GM21447 (cell line): Measurements from ENCODE around the gene ATP12A.
A peak's percentile ranks its signal among the peaks of the same experiment; 100 is the strongest.

Source experiments
- ATAC-seq: cut with Tn5 transposase; IDR thresholded peaks from one replicate; pipeline ENCODE4 v1.9.1; 2021; ENCODE audit not compliant: unreplicated experiment

The ATP12A gene

GRCh38 chr13:24662195-24663088 is 17.8 kb upstream of the ATP12A start:
- ATAC-seq: no peak

DNA sequence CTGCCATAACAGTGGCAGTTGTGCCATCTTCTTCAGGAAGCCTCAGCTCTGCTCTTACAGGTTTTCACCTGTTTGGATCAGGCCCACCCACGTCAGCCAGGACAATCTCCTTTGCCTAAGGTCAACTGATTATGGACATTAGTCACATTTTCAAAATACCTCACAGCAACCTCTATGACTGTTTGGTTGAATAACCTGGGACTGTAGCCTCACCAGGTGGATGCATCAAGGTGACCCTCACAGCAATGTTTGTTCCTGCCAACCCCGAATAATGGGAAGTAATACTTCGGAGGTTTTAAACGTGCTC is 17.2 kb upstream of the ATP12A start:
- no peak for ATAC-seq

- ATAC-seq: no peak
These were observed 16.6 kb upstream of the ATP12A start for GRCh38 chr13:24663586-24663985.

- no peak for ATAC-seq
These were observed 15.3 kb upstream of the ATP12A start for GRCh38 chr13:24664726-24665409.

DNA sequence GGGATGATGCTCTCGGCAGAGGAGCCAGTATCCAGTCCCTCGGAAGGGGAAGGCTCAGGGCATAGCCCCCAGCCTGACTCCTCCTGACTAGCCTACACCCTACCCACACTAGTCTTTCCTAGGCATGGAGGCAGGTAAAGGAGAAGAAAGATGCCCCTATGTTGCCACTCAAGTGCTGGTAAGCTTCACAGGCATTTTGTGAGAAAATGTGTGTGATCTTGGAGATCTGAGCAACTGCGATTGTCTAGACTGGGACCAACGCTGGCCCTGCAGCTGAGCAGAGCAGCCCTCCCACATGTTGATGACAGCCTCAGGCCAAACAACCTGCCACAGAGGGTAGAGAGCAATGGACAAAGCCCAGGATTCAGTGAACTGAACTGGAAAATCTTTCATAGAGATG is 11.7 kb upstream of the ATP12A start:
- ATAC-seq: no peak

DNA sequence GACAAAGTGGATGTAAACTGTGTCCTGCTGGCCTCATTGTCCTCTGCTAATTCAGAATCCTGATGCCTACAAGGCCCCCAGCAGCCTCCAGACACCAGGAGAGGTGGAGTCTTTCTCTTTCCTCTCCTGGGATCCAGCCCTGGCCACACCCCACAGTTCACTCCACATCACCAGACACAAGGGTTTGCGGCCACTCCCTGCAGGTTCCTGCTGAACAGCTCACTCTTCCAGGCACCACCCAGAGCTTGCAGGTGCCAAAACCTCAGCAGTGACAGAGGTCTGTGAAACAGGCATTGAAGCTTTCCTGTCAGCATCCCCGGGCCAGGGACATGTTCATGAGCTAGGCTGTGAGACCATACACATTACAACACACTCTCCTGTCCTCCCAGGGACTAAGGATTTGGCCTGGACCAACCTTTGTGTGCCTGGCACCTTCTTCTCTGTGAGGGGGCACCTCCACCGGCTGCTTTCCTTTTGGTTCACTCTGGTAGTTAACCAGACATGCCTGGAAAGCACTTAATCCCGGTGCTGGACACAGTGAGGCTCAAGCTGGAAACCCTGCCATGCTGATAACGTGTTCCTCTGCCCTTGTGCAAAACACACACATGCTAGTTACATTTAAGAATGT is 11.1 kb upstream of the ATP12A start:
- ATAC-seq: no peak

GRCh38 chr13:24670174-24670573 is 10.0 kb upstream of the ATP12A start:
- no peak for ATAC-seq

DNA sequence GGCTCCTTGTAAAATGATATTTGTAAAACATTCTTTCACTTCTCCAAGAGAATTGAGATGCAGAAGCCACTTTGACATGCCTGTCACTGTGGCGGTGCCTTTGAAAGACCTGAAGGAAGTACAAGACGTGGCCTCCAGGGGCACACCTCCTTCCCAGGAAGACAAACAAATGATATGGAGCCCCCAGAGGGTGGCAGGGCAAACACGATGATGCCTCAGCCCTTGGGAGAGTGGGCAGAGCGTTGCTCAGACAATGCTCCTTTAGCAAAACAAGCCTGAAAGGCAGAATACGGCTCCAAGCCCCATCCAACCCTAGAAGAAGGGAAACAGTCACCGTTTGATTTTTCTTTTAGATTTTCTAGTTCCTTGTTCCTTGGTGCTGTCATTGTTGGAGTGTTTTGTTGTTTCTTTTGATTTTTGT is 9.2 kb upstream of the ATP12A start:
- no peak for ATAC-seq

DNA sequence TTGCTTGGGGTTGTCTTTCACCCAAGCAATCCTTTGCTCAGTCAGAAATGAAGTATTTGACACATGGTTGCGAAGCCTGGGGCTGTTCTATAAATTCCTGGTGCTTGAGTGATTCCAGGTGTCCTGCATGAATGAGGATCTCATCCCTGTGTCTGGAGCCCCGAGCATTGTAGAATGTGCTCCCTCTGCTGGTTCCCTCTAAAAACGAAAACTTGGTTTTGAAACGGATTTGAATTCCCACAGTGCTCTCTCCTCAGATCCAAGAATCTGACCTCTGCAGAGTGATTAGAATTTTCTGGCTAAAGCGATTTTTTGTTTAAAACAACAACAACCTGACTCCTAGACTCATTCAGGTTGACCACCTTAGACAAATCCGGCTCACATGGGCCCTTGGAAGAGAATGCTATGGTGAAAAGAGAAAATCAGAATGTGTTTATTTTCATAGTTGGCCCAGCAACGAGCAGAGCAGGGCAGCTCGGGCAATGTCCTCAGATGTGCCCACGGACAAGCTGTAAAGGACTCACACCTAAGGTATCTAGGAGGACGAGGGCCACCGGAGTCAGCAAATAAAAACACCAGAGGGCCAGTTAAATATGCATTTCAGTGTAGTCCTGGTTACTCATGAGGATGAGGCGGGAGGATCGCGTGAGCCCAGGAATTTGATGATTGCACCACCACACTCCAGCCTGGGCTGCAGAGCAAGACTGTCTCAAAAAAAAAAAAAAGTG is 8.7 kb upstream of the ATP12A start:
- no peak for ATAC-seq

- no peak for ATAC-seq
These were observed 7.8 kb upstream of the ATP12A start for GRCh38 chr13:24672141-24673132.

DNA sequence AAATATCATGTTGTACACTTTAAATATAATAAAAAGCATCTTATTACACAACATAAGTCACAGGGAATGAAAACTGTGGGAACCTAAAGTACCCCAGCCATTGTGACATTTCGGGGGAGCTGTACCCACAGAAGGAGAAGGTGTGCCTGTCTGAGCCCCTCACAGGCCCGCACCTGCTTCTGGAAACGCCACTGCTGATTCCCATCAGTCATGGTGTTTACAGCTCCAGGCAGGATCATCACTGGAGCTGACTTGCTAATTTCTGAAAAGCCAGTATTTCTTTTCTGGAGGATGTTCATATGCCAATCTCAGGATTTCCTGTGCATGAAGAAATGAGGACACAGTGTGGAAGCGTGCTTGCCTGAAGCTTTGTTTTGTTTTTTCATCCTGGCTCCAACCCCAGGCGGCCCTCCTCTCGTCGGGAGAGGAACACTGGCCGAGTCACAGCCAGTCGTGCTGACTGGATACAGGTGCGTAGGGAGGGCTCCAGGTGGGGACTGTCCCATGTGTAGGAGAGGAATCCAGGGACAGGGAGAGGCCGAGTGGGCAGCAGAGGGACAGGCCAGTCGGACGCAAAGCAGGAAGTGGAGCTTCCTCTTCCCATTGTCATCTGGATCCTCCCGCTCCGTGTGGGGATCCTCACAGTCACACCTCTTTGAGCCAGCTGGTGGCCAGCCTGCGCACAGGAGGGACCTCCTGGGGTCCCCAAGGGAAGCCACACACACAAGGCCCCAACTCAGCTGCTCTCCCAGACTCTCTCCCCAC is 4.2 kb upstream of the ATP12A start:
- ATAC-seq: no peak

DNA sequence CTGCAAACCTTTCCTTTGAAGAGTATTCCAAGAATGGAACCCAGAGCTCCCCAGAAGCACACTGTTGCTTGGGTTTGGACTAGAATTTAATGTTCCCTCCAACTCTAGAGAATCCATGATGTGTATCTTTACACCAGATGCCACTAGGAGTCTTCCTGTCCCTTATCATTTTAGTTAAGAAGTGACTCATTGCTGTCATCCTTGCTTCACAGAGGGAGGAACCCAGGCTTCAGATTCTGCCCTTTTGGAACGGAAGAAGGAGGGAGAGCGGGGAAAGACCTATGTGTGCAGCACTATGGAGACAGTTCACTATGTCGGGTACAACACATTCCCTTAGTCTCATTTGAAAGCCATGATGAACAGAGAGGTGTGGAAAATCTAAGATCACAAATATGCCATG is 2.1 kb upstream of the ATP12A start:
- ATAC-seq: no peak

- ATAC-seq: no peak
These were observed 522 bp upstream of the ATP12A start for GRCh38 chr13:24679686-24680085.

DNA sequence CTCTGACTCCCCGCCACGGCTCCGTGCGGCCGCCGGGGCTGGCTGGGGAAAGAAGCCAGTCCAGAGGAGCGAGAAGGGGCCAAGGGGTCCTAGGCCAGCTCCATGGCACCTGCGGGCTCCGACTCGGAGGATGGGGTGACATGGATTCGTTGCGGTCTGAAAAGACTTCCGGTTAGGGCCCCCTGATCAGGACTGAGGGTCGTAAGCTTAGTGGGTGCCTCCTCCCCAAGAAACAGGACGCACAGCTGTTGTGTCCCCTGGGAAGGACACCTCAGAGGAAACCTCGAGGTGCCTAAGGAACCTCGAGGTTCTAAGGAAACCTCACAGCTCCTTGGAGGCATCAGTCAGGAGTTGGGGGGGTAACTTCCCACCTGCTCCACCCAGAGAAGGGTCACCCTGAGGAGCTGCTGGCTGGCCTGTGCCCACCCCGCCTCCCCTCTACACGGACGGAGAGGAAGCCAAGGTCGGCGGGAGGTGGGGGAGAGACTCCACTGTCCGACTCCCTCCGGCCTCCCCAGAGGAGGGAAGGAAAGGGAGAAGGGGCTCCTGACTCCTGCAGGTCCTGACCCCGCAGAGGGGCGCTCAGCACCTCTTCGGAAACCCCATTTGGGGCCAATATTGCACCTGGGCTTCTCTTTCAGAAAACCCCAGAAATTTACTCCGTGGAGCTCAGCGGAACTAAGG is 855 bp downstream of the ATP12A start:
- ATAC-seq: no peak

DNA sequence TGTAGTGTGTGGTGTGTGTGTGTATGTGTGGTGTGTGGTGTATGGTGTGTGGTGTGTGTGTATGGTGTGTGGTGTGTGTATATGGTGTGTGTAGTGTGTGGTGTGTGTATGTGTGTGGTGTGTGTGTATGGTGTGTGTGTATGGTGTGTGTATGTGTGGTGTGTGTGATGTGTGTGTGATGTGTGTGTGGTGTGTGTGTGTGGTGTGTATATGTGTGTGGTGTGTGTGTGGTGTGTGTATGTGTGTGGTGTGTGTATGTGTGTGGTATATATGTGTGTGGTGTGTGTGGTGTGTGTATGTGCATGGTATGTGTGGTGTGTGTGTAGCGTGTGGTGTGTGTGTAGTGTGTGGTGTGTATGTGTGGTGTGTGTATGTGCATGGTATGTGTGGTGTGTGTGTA is 1.7 kb downstream of the ATP12A start:
- no peak for ATAC-seq

- no peak for ATAC-seq
These were observed 2.1 kb downstream of the ATP12A start for GRCh38 chr13:24682353-24682752.

- ATAC-seq: no peak
These were observed 3.1 kb downstream of the ATP12A start for GRCh38 chr13:24683351-24683750.

- peak; percentile 64 for ATAC-seq
These were observed 3.8 kb downstream of the ATP12A start for GRCh38 chr13:24683838-24684599.
